Measurements from ENCODE around the gene MARCHF3.

GRCh38 chr5:127030259-127031146 is at the start of gene MARCHF3:
- peak; percentile 3 to 42 (median 29) for TF ChIP-seq CTCF (IDR thresholded peaks at IDR 0.05)
- peak; percentile 94 to 97 for TF ChIP-seq POLR2A (IDR thresholded peaks at IDR 0.05)
